ENCODE measurements around the gene CPM. TPM values are rescaled to one million over a fixed set of nuclear protein-coding genes. Genes with fewer than 3 reads are reported as not detected.

The CPM gene
- total RNA-seq, 1 donor from 2014 or later = 55.0 TPM

- peaks cover 5% of the 10 kb centered on the region for H3K36me3 Mint-ChIP-seq (ENCODE audit: low read depth)
- no peak overlapping the region for H3K4me3 Mint-ChIP-seq
- DNase-seq (ENCODE audit: low spot score) = no peak
- no peaks in the 10 kb centered on the region for H3K9me3 Mint-ChIP-seq
- peaks cover 15% of the 10 kb centered on the region for H3K4me1 Mint-ChIP-seq (ENCODE audit: low read depth)
- no peak overlapping the region for H3K27ac Mint-ChIP-seq
- no peaks in the 10 kb centered on the region for H3K27me3 Mint-ChIP-seq (ENCODE audit: insufficient read depth)
- intact Hi-C loops (cut with micrococcal nuclease) = no loop called here
Observed at GRCh38 chr12:68912916-68913315, 20.1 kb downstream of the CPM start.

- no peaks in the 10 kb centered on the region for H3K27me3 Mint-ChIP-seq (ENCODE audit: insufficient read depth)
Observed at GRCh38 chr12:68911197-68911718, 21.7 kb downstream of the CPM start.

GRCh38 chr12:68910128-68910527, 22.8 kb downstream of the CPM start:
- no peak overlapping the region for H3K27ac Mint-ChIP-seq
- H3K4me1 Mint-ChIP-seq (ENCODE audit: low read depth) = peaks cover 10% of the 10 kb centered on the region
- intact Hi-C loops (cut with micrococcal nuclease) = loop anchor here (1.0 kb wide), 1 partner anchor 9 kb away; no protein-coding TSS in a partner anchor
- no peaks in the 10 kb centered on the region for H3K9me3 Mint-ChIP-seq
- no peaks in the 10 kb centered on the region for H3K27me3 Mint-ChIP-seq (ENCODE audit: insufficient read depth)
- no peak overlapping the region for H3K4me3 Mint-ChIP-seq
- DNase-seq (ENCODE audit: low spot score) = no peak
- H3K36me3 Mint-ChIP-seq (ENCODE audit: low read depth) = peaks cover 5% of the 10 kb centered on the region

More at GRCh38 chr12:68911197-68911718, 21.7 kb downstream of the CPM start:
- Mint-ChIP-seq H3K27ac (no peak overlapping the region), H3K4me1 (ENCODE audit: low read depth) (peaks cover 15% of the 10 kb centered on the region), H3K36me3 (ENCODE audit: low read depth) (peaks cover 5% of the 10 kb centered on the region), H3K4me3 (no peak overlapping the region), H3K9me3 (no peaks in the 10 kb centered on the region)
- intact Hi-C loops (cut with micrococcal nuclease) = no loop called here
- DNase-seq (ENCODE audit: low spot score) = no peak

- no peaks in the 10 kb centered on the region for H3K9me3 Mint-ChIP-seq
- no peaks in the 10 kb centered on the region for H3K27me3 Mint-ChIP-seq (ENCODE audit: insufficient read depth)
- DNase-seq (ENCODE audit: low spot score) = no peak
- peaks cover 5% of the 10 kb centered on the region for H3K36me3 Mint-ChIP-seq (ENCODE audit: low read depth)
- H3K4me1 Mint-ChIP-seq (ENCODE audit: low read depth) = peaks cover 10% of the 10 kb centered on the region
- no peak overlapping the region for H3K27ac Mint-ChIP-seq
- intact Hi-C loops (cut with micrococcal nuclease) = no loop called here
- H3K4me3 Mint-ChIP-seq = no peak overlapping the region
Observed at GRCh38 chr12:68908076-68908475, 24.9 kb downstream of the CPM start.

- Mint-ChIP-seq H3K27ac (no peak overlapping the region), H3K27me3 (ENCODE audit: insufficient read depth) (no peaks in the 10 kb centered on the region), H3K9me3 (no peaks in the 10 kb centered on the region), H3K4me3 (no peak overlapping the region), H3K4me1 (ENCODE audit: low read depth) (peaks cover 10% of the 10 kb centered on the region), H3K36me3 (ENCODE audit: low read depth) (peaks cover 6% of the 10 kb centered on the region)
- intact Hi-C loops (cut with micrococcal nuclease) = no loop called here
- no peak for DNase-seq (ENCODE audit: low spot score)
Observed at GRCh38 chr12:68905733-68906132, 27.2 kb downstream of the CPM start.

- no peaks in the 10 kb centered on the region for H3K9me3 Mint-ChIP-seq
- H3K4me3 Mint-ChIP-seq = no peak overlapping the region
- H3K36me3 Mint-ChIP-seq (ENCODE audit: low read depth) = peaks cover 8% of the 10 kb centered on the region
- no peak overlapping the region for H3K27ac Mint-ChIP-seq
- H3K4me1 Mint-ChIP-seq (ENCODE audit: low read depth) = peaks cover 10% of the 10 kb centered on the region
- intact Hi-C loops (cut with micrococcal nuclease) = no loop called here
- H3K27me3 Mint-ChIP-seq (ENCODE audit: insufficient read depth) = peaks cover 2% of the 10 kb centered on the region
- DNase-seq (ENCODE audit: low spot score) = no peak
Observed at GRCh38 chr12:68904351-68904962, 28.5 kb downstream of the CPM start.

- Mint-ChIP-seq H3K9me3 (no peaks in the 10 kb centered on the region), H3K4me1 (ENCODE audit: low read depth) (peaks cover 10% of the 10 kb centered on the region), H3K27ac (no peak overlapping the region), H3K36me3 (ENCODE audit: low read depth) (peaks cover 5% of the 10 kb centered on the region), H3K4me3 (no peak overlapping the region), H3K27me3 (ENCODE audit: insufficient read depth) (peaks cover 2% of the 10 kb centered on the region)
- intact Hi-C loops (cut with micrococcal nuclease) = no loop called here
- DNase-seq (ENCODE audit: low spot score) = no peak
Observed at GRCh38 chr12:68903511-68903910, 29.5 kb downstream of the CPM start.

- Mint-ChIP-seq H3K4me1 (ENCODE audit: low read depth) (peaks cover 10% of the 10 kb centered on the region), H3K36me3 (ENCODE audit: low read depth) (peaks cover 3% of the 10 kb centered on the region), H3K9me3 (no peaks in the 10 kb centered on the region), H3K27ac (no peak overlapping the region), H3K4me3 (no peak overlapping the region), H3K27me3 (ENCODE audit: insufficient read depth) (peaks cover 2% of the 10 kb centered on the region)
- DNase-seq (ENCODE audit: low spot score) = no peak
- intact Hi-C loops (cut with micrococcal nuclease) = no loop called here
Observed at GRCh38 chr12:68901551-68901950, 31.4 kb downstream of the CPM start.

- Mint-ChIP-seq H3K4me3 (no peak overlapping the region), H3K9me3 (no peaks in the 10 kb centered on the region), H3K27ac (no peak overlapping the region), H3K36me3 (ENCODE audit: low read depth) (peaks cover 6% of the 10 kb centered on the region), H3K4me1 (ENCODE audit: low read depth) (peaks cover 10% of the 10 kb centered on the region), H3K27me3 (ENCODE audit: insufficient read depth) (peaks cover 2% of the 10 kb centered on the region)
- DNase-seq (ENCODE audit: low spot score) = no peak
- intact Hi-C loops (cut with micrococcal nuclease) = no loop called here
Observed at GRCh38 chr12:68901145-68901544, 31.8 kb downstream of the CPM start.

- Mint-ChIP-seq H3K27ac (no peak overlapping the region), H3K36me3 (ENCODE audit: low read depth) (peaks cover 10% of the 10 kb centered on the region), H3K4me3 (no peak overlapping the region), H3K9me3 (no peaks in the 10 kb centered on the region), H3K27me3 (ENCODE audit: insufficient read depth) (peaks cover 2% of the 10 kb centered on the region), H3K4me1 (ENCODE audit: low read depth) (peaks cover 10% of the 10 kb centered on the region)
- no peak for DNase-seq (ENCODE audit: low spot score)
- intact Hi-C loops (cut with micrococcal nuclease) = no loop called here
Observed at GRCh38 chr12:68900241-68900640, 32.7 kb downstream of the CPM start.

- H3K27me3 Mint-ChIP-seq (ENCODE audit: insufficient read depth) = peaks cover 2% of the 10 kb centered on the region
- intact Hi-C loops (cut with micrococcal nuclease) = no loop called here
- no peak for DNase-seq (ENCODE audit: low spot score)
- H3K27ac Mint-ChIP-seq = no peak overlapping the region
- H3K9me3 Mint-ChIP-seq = no peaks in the 10 kb centered on the region
- H3K36me3 Mint-ChIP-seq (ENCODE audit: low read depth) = peaks cover 10% of the 10 kb centered on the region
- H3K4me1 Mint-ChIP-seq (ENCODE audit: low read depth) = peaks cover under 1% of the 10 kb centered on the region
- H3K4me3 Mint-ChIP-seq = no peak overlapping the region
Observed at GRCh38 chr12:68899251-68899771, 33.7 kb downstream of the CPM start.

- H3K9me3 Mint-ChIP-seq = no peaks in the 10 kb centered on the region
Observed at GRCh38 chr12:68896881-68897540, 36.0 kb downstream of the CPM start.

GRCh38 chr12:68894276-68894855, 38.6 kb downstream of the CPM start:
- Mint-ChIP-seq H3K9me3 (no peaks in the 10 kb centered on the region), H3K4me3 (no peak overlapping the region), H3K4me1 (ENCODE audit: low read depth) (peaks cover 26% of the 10 kb centered on the region), H3K27ac (no peak overlapping the region), H3K36me3 (ENCODE audit: low read depth) (peaks cover 15% of the 10 kb centered on the region), H3K27me3 (ENCODE audit: insufficient read depth) (no peaks in the 10 kb centered on the region)
- intact Hi-C loops (cut with micrococcal nuclease) = no loop called here
- DNase-seq (ENCODE audit: low spot score) = no peak

More at GRCh38 chr12:68896881-68897540, 36.0 kb downstream of the CPM start:
- peaks cover 2% of the 10 kb centered on the region for H3K27me3 Mint-ChIP-seq (ENCODE audit: insufficient read depth)
- intact Hi-C loops (cut with micrococcal nuclease) = no loop called here
- peaks cover 3% of the 10 kb centered on the region for H3K4me1 Mint-ChIP-seq (ENCODE audit: low read depth)
- H3K4me3 Mint-ChIP-seq = no peak overlapping the region
- DNase-seq (ENCODE audit: low spot score) = no peak
- no peak overlapping the region for H3K27ac Mint-ChIP-seq
- peaks cover 13% of the 10 kb centered on the region for H3K36me3 Mint-ChIP-seq (ENCODE audit: low read depth)
